ENCODE measurements around the gene PRDM2. TPM values are rescaled to one million over a fixed set of nuclear protein-coding genes. Genes with fewer than 3 reads are reported as not detected.

Gene PRDM2
- total RNA-seq, 2 experiments from 2014 or later: 41.7 to 44.6 TPM

DNA sequence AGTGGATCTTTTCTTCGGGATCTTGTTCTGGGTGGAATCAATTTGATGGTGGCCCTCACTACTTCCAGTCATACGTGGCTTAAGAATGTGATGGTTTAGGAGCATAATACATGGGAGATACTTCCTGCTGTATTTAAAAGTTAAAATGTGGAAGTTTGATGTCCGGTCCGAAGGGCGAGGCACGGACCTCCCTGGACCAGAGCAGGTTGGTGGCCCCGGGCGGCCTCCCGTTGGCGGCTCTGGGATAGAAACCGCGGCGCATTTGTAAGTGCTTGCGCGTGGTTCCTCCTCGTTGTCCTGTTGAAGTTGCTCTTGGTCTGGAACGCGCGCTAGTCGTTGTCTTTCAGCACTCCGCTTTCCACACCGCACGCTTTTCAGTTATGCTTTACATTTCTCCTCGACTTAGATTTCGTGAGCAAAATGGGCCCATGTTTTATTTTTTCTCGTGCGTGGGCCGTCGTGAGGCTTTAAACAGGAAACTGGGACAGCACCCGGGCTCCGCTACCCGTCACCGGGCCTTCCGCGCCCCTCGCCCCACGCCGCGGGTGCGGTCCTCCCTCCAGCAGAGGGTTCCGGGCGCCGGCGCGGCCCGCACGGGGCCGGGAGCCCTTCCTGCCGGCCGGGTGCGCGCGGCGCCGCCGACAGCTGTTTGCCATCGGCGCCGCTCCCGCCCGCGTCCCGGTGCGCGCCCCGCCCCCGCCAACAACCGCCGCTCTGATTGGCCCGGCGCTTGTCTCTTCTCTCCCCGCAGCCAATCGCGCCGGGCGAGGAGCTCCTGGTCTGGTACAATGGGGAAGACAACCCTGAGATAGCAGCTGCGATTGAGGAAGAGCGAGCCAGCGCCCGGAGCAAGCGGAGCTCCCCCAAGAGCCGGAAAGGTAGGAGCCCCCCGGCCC is 48.9 kb downstream of the PRDM2 start:
- peak overlapping the region; percentile 93 for H3K27ac Mint-ChIP-seq
- peaks cover 26% of the 10 kb centered on the region for H3K36me3 Mint-ChIP-seq
- H3K27me3 Mint-ChIP-seq: no peaks in the 10 kb centered on the region
- H3K4me1 Mint-ChIP-seq (ENCODE audit: low read depth): peaks cover 50% of the 10 kb centered on the region
- ChIA-PET POLR2A (interaction anchor here (0.7 to 1.6 kb wide), 8 partner anchors 12 to 47 kb away, joined by 3 to 33 read pairs (median 4); no protein-coding TSS in a partner anchor), CTCF (interaction anchor here (0.7 to 1.7 kb wide), 7 partner anchors 11 to 51 kb away, joined by 3 to 11 read pairs (median 4); no protein-coding TSS in a partner anchor)
- peak overlapping the region; percentile 83 for H3K4me3 Mint-ChIP-seq
- intact Hi-C loops (cut with micrococcal nuclease): loop anchor here (1.0 to 2.0 kb wide), 3 partner anchors 18 to 1778 kb away; partner anchors contain the start of gene DNAJC16
- no peaks in the 10 kb centered on the region for H3K9me3 Mint-ChIP-seq
- DNase-seq: peak; percentile 96

DNA sequence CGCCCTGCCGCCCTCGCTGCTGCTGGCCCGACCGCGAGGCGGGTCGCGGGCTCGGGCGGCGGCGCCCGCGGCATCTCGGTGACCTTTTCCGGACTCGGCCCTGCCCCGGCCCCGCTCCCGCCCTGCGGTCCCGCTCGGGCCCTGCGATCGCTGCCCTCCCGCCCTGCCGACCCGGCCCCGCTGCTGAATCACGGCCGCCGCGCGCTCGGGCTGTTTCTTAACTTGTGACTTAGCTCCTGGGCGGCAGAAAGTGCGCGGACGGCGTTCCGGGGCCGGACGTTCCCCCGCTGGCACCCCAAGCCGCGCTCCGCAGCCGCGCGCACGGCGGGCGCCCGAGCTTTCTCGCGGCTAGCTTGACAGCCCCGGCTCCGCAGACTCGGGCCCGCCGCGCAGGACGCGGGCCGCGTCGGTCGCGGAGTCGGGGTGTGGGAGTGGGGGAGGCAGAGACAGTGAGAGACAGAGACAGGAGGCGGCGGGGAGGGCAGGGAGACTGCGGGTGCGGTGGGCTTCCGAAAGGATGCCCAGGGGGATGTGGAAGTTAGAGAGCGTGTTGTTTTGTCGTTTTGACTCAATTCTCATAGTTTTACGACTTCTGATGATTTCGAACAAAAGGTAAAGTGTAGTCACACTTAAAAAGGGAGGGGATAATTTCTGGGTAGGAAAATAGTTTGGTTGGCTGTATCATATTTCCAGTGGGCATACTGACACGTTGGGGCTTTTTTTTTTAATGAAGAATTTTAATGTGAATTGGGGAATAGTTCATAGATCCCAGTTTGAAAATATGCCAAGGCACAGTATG is 49.8 kb downstream of the PRDM2 start:
- Mint-ChIP-seq H3K9me3 (no peaks in the 10 kb centered on the region), H3K36me3 (peaks cover 28% of the 10 kb centered on the region), H3K4me3 (peak overlapping the region; percentile 98), H3K4me1 (ENCODE audit: low read depth) (peaks cover 59% of the 10 kb centered on the region), H3K27me3 (no peaks in the 10 kb centered on the region), H3K27ac (peak overlapping the region; percentile 97)
- POLR2A ChIA-PET: interaction anchor here (0.6 to 1.6 kb wide), 9 partner anchors 11 to 48 kb away, joined by 3 to 33 read pairs (median 4); no protein-coding TSS in a partner anchor
- DNase-seq: peak; percentile 70
- intact Hi-C loops (cut with micrococcal nuclease): loop anchor here (1.0 to 5.0 kb wide), 4 partner anchors 18 to 1777 kb away; partner anchors contain the start of gene DNAJC16
- CTCF ChIA-PET: interaction anchor here (0.7 to 1.7 kb wide), 7 partner anchors 11 to 52 kb away, joined by 3 to 11 read pairs (median 4); no protein-coding TSS in a partner anchor

DNA sequence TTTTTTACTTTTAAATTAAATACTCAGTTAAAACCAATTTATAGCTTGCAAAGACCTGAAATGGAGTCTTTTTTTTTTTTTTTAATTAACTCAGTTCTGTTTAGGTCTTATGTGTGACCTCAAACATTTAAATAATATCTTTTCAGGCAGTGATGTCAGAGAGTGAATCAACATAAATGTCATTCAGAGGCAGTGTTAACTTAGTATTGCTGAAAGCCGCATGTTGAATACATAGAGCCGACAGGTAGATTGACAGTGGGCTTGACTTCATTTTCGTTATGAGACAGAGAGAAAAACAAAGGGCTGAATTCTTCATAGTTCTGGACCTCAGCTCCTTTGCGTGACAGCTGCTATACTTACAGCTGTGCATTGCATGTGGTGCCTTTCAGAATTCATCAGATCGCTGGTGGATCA is 51.5 kb downstream of the PRDM2 start:
- Mint-ChIP-seq H3K27me3 (no peaks in the 10 kb centered on the region), H3K4me3 (no peak overlapping the region), H3K4me1 (ENCODE audit: low read depth) (peaks cover 67% of the 10 kb centered on the region), H3K36me3 (peaks cover 31% of the 10 kb centered on the region), H3K27ac (no peak overlapping the region), H3K9me3 (no peaks in the 10 kb centered on the region)
- intact Hi-C loops (cut with micrococcal nuclease): loop anchor here (5.0 kb wide), 1 partner anchor 41 kb away; no protein-coding TSS in a partner anchor
- DNase-seq: no peak
- CTCF ChIA-PET: interaction anchor here (0.8 kb wide), 1 partner anchor 49 kb away, joined by 3 read pairs; no protein-coding TSS in a partner anchor
- POLR2A ChIA-PET: interaction anchor here (0.6 to 0.9 kb wide), 2 partner anchors 52 to 1532 kb away, joined by 3 to 5 read pairs; no protein-coding TSS in a partner anchor

DNA sequence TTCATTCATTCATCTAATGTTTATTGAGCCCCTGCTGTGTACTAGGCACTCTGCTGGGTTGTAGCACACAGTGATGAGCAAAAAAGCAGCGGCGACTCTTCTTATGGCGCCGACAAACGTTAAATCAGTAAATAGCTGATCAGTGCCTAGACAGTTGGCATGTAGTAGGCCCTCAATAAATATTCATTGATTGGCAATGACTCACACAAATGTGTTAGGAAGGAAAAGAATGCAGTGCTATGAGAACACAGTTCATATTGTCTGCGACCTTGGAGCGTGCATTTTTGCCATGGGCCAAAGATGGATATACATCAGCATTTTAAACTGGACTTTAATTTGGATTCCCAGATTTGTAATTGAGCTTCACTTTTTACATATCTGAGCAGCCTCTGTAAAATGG is 52.0 kb downstream of the PRDM2 start:
- CTCF ChIA-PET: no interaction called here
- POLR2A ChIA-PET: no interaction called here
- Mint-ChIP-seq H3K4me1 (ENCODE audit: low read depth) (peaks cover 70% of the 10 kb centered on the region), H3K9me3 (no peaks in the 10 kb centered on the region), H3K27ac (no peak overlapping the region), H3K36me3 (peaks cover 29% of the 10 kb centered on the region), H3K4me3 (no peak overlapping the region), H3K27me3 (no peaks in the 10 kb centered on the region)
- DNase-seq: no peak
- intact Hi-C loops (cut with micrococcal nuclease): loop anchor here (5.0 kb wide), 1 partner anchor 40 kb away; no protein-coding TSS in a partner anchor

DNA sequence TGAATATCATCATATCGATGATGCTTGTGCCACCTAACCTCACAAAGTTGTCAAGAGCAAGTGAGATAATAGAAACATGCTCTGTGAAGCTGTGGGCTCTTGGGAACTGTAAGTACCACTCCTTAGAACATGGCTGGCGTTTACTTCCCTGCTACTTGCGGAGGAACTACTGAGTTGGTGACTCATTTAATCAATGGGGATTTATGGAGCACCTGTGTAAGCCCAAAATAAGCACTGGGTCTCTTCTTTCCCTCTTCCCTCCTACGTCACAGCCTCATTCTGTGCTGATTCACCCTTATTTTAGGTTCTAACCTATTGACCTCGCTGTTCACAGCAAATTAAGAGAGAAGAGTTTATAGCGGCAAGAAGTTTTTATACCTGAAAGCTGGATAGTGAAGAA is 52.9 kb downstream of the PRDM2 start:
- H3K27ac Mint-ChIP-seq: no peak overlapping the region
- POLR2A ChIA-PET: no interaction called here
- no peak overlapping the region for H3K4me3 Mint-ChIP-seq
- peaks cover 29% of the 10 kb centered on the region for H3K36me3 Mint-ChIP-seq
- peaks cover 75% of the 10 kb centered on the region for H3K4me1 Mint-ChIP-seq (ENCODE audit: low read depth)
- H3K27me3 Mint-ChIP-seq: no peaks in the 10 kb centered on the region
- CTCF ChIA-PET: no interaction called here
- H3K9me3 Mint-ChIP-seq: no peaks in the 10 kb centered on the region
- DNase-seq: no peak
- intact Hi-C loops (cut with micrococcal nuclease): loop anchor here (5.0 kb wide), 1 partner anchor 39 kb away; no protein-coding TSS in a partner anchor

DNA sequence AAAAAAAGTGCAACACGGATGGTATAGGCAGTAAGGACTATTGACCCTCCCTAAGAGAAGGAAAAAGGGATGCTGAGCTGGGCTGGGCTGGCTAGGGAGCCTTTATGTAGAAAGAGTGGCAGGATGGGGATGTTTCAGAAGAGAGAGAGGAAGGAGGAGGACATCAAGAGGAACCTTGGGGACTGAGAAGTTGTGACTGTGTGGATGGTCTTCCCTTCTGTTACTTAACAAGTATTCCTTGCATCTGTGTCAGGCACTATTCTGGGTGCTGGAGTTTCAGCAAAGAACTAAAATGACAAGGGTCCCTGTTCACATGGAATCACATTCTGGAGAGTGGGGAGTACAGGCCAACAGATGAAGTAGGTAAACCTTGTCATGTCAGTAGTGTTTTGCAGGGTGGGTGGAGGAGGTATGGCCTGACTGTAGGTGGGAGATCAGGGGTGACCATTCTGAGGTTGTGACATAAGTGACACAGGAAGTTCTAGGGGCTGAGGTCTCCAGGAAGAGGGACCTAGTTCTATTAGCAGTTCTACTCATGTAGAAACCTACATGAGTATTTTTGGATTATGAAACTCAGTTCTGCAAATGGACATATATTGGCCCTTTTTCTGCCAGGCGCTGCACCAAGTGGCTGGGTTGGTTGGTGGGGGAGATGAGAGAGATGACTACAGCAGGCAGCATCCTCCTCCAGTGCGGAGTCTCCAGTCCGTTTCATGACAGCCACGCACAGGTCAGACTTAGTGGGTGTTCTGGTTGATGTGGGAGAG is 53.8 kb downstream of the PRDM2 start:
- no peak for DNase-seq
- intact Hi-C loops (cut with micrococcal nuclease): loop anchor here (5.0 kb wide), 1 partner anchor 38 kb away; no protein-coding TSS in a partner anchor
- Mint-ChIP-seq H3K27me3 (no peaks in the 10 kb centered on the region), H3K36me3 (peaks cover 29% of the 10 kb centered on the region), H3K4me3 (no peak overlapping the region), H3K4me1 (ENCODE audit: low read depth) (peaks cover 75% of the 10 kb centered on the region), H3K27ac (peak overlapping the region; percentile 31), H3K9me3 (no peaks in the 10 kb centered on the region)
- ChIA-PET POLR2A (interaction anchor here (0.8 kb wide), 1 partner anchor 13 kb away, joined by 4 read pairs; no protein-coding TSS in a partner anchor), CTCF (no interaction called here)

DNA sequence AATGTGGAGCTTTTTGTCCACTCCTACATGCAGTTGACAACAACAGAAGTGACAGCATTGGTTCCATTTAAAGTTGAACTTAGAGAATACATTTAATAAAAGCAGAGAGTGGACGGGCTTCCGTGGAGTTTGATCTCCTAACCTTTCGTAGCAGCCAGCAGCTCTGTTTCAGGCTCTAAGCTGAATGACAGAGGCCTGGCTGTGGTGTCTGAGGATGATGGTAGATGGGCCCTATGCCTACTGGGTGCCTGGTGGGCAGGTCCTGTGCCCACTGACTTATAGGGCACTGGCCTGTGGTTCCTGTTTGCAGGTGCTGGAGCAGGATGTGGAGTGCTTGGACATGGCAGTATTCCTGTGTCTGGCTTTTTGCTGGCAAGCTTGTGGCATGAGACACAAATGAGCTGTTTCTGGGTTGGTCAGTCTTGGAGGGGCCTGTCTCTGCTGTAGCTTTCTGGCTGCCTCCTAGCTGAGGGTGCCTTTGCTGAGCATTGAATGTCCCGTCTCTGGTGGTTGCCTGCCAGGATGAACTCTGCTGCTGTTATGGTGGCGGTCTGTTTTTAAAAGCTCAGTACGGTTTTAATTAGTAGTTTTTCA is 54.6 kb downstream of the PRDM2 start:
- no peak overlapping the region for H3K27ac Mint-ChIP-seq
- H3K9me3 Mint-ChIP-seq: no peaks in the 10 kb centered on the region
- CTCF ChIA-PET: no interaction called here
- H3K36me3 Mint-ChIP-seq: peaks cover 29% of the 10 kb centered on the region
- POLR2A ChIA-PET: interaction anchor here (0.9 kb wide), 1 partner anchor 53 kb away, joined by 3 read pairs; no protein-coding TSS in a partner anchor
- intact Hi-C loops (cut with micrococcal nuclease): loop anchor here (5.0 kb wide), 1 partner anchor 38 kb away; no protein-coding TSS in a partner anchor
- no peak for DNase-seq
- no peak overlapping the region for H3K4me3 Mint-ChIP-seq
- H3K27me3 Mint-ChIP-seq: no peaks in the 10 kb centered on the region
- H3K4me1 Mint-ChIP-seq (ENCODE audit: low read depth): peaks cover 82% of the 10 kb centered on the region

DNA sequence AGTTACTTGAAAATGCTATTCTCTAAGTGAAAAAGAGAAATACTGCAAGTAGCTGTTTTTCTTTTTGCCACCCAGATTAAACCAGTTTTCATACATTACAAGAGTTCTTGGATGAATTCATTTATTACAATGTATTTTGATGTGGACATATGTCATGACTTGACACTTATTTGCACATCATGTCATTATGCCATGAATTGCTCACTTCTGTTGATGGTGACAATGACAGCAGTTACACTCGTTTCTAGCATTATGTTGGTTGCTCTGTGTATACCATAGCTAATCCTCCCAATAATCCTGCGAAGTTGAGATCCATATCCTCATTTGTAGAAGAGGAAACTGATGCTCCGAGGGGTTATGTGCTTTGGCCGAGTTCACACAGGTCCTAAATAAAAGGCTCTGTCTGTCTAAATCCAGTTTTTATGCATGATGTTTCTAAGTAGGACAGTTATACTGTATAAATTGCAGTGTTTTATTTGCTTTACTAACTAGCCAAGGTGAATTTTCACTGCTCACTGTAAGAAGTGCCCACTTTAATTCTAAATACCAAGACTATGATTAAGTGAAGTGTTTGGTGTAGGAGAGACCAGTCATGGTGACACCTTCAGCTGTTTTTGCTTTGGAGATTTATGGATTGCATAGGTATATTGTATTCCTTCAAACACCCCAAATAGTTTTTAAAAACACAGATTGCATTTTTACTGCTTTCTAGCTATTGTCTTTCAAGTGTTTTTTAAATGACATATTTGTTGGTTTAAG is 56.7 kb downstream of the PRDM2 start:
- no peaks in the 10 kb centered on the region for H3K9me3 Mint-ChIP-seq
- intact Hi-C loops (cut with micrococcal nuclease): no loop called here
- no peaks in the 10 kb centered on the region for H3K27me3 Mint-ChIP-seq
- H3K4me1 Mint-ChIP-seq (ENCODE audit: low read depth): peaks cover 87% of the 10 kb centered on the region
- POLR2A ChIA-PET: interaction anchor here (1.8 kb wide), 1 partner anchor 54 kb away, joined by 5 read pairs; no protein-coding TSS in a partner anchor
- no peak for DNase-seq
- CTCF ChIA-PET: interaction anchor here (0.6 to 1.1 kb wide), 3 partner anchors 8 to 1181 kb away, joined by 3 to 4 read pairs (median 3); no protein-coding TSS in a partner anchor
- no peak overlapping the region for H3K4me3 Mint-ChIP-seq
- no peak overlapping the region for H3K27ac Mint-ChIP-seq
- H3K36me3 Mint-ChIP-seq: peaks cover 26% of the 10 kb centered on the region

DNA sequence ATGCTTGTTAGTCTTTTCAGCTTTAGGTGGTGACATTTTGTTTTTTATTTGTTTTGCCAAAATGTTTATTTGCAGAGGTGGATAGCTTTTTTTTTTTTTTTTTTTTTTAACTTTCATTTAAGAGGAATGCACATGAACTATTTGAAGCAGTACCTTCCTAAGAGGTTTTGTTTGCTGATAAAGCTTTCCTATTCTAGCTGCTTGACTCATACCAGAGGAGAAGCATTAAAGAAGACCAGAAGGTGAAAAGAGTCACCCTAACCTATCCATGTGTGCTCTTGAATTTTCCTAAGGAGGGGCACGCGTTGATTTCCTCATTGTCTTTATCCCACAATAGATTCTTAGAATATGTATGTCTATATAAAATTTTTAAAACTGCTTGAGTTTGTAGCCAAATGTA is 57.7 kb downstream of the PRDM2 start:
- Mint-ChIP-seq H3K27ac (peak overlapping the region; percentile 4), H3K4me3 (no peak overlapping the region), H3K27me3 (no peaks in the 10 kb centered on the region), H3K36me3 (peaks cover 23% of the 10 kb centered on the region), H3K9me3 (no peaks in the 10 kb centered on the region), H3K4me1 (ENCODE audit: low read depth) (peaks cover 88% of the 10 kb centered on the region)
- CTCF ChIA-PET: interaction anchor here (1.0 kb wide), 1 partner anchor 19 kb away, joined by 5 read pairs; no protein-coding TSS in a partner anchor
- POLR2A ChIA-PET: interaction anchor here (0.5 to 1.8 kb wide), 2 partner anchors 55 to 64 kb away, joined by 4 to 5 read pairs; no protein-coding TSS in a partner anchor
- DNase-seq: no peak
- intact Hi-C loops (cut with micrococcal nuclease): no loop called here

DNA sequence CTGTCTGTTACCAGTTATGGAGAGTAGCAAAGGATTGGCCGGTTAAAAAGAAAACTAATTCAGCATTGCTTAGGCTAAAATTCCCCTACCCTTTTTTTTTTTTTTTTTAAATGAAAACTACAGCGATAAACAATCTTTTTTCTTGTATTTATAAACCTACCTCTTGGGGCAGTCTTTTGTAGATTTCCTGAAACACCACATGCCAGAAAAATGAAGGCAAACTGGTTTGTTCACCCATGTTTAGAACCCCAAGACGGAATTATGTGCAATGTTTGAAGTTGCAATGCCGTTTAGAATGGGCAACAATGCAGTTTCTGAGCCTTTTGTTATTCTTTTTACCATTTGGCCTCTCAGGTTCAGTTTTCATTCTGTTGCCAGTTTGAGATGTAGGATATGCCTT is 59.1 kb downstream of the PRDM2 start:
- Mint-ChIP-seq H3K4me3 (no peak overlapping the region), H3K27ac (no peak overlapping the region), H3K4me1 (ENCODE audit: low read depth) (peaks cover 87% of the 10 kb centered on the region), H3K9me3 (no peaks in the 10 kb centered on the region), H3K27me3 (no peaks in the 10 kb centered on the region), H3K36me3 (peaks cover 15% of the 10 kb centered on the region)
- ChIA-PET POLR2A (no interaction called here), CTCF (interaction anchor here (0.7 kb wide), 2 partner anchors 19 to 22 kb away, joined by 3 read pairs; no protein-coding TSS in a partner anchor)
- intact Hi-C loops (cut with micrococcal nuclease): no loop called here
- no peak for DNase-seq
